ENCODE results near the gene SLC22A31. TPM values are rescaled to one million over a fixed set of nuclear protein-coding genes. Genes with fewer than 3 reads are reported as not detected.

SLC22A31 gene
- total RNA-seq, 6 donors from 2014 or later, result 71.0 to 320 (median 174) TPM

DNA sequence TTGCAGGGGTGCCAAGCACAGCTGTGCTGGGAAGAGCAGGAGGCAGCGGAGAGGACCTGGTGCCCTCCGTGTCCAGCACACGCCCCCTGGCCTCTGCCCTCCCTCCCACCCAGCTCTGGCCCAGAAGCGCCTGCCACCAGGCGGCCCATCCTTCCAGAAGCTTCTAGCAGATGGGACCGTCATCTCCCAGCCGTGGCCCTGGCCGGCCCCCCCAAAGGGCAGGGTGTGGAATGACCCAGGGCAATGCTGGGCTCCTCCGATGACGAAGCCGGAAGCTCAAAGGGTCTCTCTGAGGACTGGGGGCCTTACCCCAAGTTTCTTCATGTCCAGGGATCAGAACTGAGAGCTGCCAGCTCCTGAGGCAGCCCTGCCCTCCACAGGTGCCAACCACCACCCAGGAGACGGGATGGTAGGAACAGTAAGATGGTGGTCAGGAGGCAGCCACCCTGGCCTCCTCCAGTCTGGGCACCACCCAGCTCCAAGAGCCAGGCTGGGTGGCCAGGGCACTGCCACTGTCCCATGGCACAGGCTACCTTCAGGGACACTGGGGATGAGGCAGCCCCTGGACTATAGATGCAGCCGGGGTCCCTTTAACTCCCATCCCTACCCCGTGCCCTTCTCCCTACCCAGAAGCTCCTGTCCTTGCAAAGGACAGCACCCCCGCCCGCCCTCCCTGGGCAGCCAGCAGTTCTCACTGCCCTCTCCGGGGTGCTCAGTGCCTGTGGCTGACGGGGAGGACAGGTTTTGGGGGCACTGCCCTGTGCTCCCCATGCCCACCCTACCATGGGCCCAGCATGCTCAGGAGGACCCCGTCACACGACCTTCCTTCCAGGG, 35.3 kb downstream of the SLC22A31 start:
- Histone ChIP-seq H3K36me3 (no peaks in the 10 kb centered on the region), H3K4me3 (no peak overlapping the region), H3K4me1 (peaks cover 2 to 12% (median 7%) of the 10 kb centered on the region in 4 donors), H3K27me3 (peaks cover 0 to 6% (median 2%) of the 10 kb centered on the region in 4 donors), H3K27ac (no peak overlapping the region), H3K9me3 (no peaks in the 10 kb centered on the region)
- ATAC-seq (ENCODE audit: low FRiP score in 2 of 2) (no peak), DNase-seq (peak in 1 of 2 donors; percentile 67)
- TF ChIP-seq POLR2AphosphoS5 (IDR thresholded peaks at IDR 0.05) (no peak), POLR2A (IDR thresholded peaks at IDR 0.05) (no peak)
- TF ChIP-seq, protein P1, sequence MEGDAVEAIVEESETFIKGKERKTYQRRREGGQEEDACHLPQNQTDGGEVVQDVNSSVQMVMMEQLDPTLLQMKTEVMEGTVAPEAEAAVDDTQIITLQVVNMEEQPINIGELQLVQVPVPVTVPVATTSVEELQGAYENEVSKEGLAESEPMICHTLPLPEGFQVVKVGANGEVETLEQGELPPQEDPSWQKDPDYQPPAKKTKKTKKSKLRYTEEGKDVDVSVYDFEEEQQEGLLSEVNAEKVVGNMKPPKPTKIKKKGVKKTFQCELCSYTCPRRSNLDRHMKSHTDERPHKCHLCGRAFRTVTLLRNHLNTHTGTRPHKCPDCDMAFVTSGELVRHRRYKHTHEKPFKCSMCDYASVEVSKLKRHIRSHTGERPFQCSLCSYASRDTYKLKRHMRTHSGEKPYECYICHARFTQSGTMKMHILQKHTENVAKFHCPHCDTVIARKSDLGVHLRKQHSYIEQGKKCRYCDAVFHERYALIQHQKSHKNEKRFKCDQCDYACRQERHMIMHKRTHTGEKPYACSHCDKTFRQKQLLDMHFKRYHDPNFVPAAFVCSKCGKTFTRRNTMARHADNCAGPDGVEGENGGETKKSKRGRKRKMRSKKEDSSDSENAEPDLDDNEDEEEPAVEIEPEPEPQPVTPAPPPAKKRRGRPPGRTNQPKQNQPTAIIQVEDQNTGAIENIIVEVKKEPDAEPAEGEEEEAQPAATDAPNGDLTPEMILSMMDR (IDR thresholded peaks at IDR 0.05), result no peak
- WGBS, 2 donors, result 76 to 79% methylated on average over 5 to 15 of the region's 20 CpGs

DNA sequence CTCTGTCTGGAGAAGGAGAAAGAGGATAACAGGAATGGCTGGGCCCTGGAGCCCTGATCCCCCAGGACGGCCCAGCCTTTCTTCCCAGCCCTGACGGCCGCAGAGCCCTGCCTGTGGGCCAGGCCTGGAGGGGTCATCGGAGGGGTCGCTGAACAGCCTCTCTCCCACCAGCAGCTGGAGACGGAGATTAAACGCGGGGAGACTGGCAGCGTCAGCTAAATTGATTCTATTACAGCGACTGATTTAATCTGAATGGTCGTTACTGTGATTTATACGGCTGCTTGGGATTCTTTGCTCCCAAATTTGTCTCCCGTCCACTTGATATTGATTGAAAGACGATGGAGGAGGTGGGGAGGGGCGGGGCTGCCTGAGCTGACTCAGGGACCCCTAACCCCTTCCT, 35.9 kb downstream of the SLC22A31 start:
- ATAC-seq (ENCODE audit: low FRiP score in 2 of 2) (no peak), DNase-seq (peak in 1 of 2 donors; percentile 48)
- Histone ChIP-seq H3K27ac (no peak overlapping the region), H3K9me3 (no peaks in the 10 kb centered on the region), H3K4me3 (no peak overlapping the region), H3K36me3 (no peaks in the 10 kb centered on the region), H3K4me1 (peaks cover 2 to 10% (median 7%) of the 10 kb centered on the region in 4 donors), H3K27me3 (peaks cover 0 to 6% (median 2%) of the 10 kb centered on the region in 4 donors)
- WGBS, 2 donors, result 65 to 75% methylated on average over 9 to 15 of the region's 15 CpGs
- TF ChIP-seq EP300 (IDR thresholded peaks at IDR 0.05), result no peak
- TF ChIP-seq, protein P1 (IDR thresholded peaks at IDR 0.05), result no peak
- TF ChIP-seq POLR2A (IDR thresholded peaks at IDR 0.05), result no peak
- no peak for TF ChIP-seq POLR2AphosphoS5 (IDR thresholded peaks at IDR 0.05)

DNA sequence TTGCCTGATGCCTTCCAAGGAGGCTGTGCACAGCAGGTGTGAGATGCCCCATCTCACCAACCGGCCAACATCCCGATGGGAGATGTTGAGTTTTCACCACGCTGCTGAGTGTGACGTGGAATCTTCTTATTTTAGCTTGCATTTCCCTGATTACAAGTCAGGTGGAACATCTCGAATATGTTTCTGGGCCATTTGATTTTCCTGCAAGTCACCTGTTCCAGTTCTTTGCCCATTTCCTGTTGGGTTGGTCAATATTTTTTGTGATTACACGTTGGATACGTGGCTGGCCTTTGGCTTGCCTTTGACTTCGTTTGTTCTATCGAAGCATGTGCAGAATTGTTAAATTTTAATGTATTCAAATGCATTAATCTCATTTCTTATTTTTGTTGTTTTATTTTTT, 37.0 kb downstream of the SLC22A31 start:
- DNase-seq (no peak), ATAC-seq (ENCODE audit: low FRiP score in 2 of 2) (no peak)
- WGBS, 2 donors, result 74 to 81% methylated on average over 9 of the region's 9 CpGs
- Histone ChIP-seq H3K27ac (no peak overlapping the region), H3K4me3 (no peak overlapping the region), H3K9me3 (no peaks in the 10 kb centered on the region), H3K36me3 (no peaks in the 10 kb centered on the region), H3K27me3 (peaks cover 0 to 1% (median under 1%) of the 10 kb centered on the region in 4 donors), H3K4me1 (peaks cover 2 to 10% (median 7%) of the 10 kb centered on the region in 4 donors)
- no peak for TF ChIP-seq EP300 (IDR thresholded peaks at IDR 0.05)
- no peak for TF ChIP-seq POLR2AphosphoS5 (IDR thresholded peaks at IDR 0.05)
- TF ChIP-seq, protein P1 (IDR thresholded peaks at IDR 0.05), result no peak
- TF ChIP-seq POLR2A (IDR thresholded peaks at IDR 0.05), result no peak

DNA sequence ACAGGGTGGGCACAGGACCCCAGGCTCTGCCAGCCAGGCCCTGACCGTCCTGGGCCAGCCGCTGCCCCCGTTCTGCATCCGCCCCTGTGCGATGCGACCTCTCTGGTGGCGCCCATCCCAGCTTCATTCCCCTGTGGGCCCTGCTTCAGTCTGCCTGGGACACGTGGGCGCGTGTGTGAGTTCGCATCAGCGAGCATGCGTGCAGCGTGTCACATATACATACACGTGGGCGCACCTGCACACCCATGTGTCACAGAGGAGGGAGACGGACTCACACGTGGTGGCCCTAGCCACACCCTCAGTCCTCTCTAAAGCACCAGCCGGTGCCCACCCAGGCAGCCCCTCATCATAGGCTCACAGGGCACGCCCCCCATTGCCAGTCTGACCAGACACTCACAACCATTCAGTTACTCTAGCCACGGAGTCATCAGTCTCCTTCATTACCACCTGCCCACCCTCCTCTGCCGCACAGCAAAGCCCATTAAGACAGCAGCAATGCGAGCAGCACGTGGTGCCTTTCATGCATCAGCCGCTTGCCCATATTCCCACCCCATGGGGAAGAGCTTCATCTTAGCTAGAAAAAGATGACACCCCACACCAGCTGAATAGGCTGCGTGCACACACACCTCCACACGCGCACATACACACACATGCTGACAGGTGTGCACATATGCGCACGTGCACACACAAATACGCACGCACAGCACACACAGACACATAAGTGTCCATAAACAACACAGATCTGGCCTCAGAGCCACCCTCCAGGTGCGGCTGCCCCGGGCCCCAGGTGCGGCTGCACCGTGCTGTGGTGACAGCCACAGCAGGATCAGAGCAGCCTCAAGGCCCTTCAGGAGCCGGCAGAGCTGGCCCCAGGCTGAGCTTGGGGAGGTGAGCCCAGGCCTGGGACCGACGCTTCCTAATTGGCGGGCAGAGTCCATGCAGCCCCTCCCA, 38.3 kb downstream of the SLC22A31 start:
- H3K27ac ChIP-seq, result no peak overlapping the region
- no peak for TF ChIP-seq POLR2AphosphoS5 (IDR thresholded peaks at IDR 0.05)
- TF ChIP-seq POLR2A (IDR thresholded peaks at IDR 0.05), result no peak
- TF ChIP-seq EP300 (IDR thresholded peaks at IDR 0.05), result no peak
- TF ChIP-seq, protein P1 (IDR thresholded peaks at IDR 0.05), result no peak
- no peaks in the 10 kb centered on the region for H3K36me3 ChIP-seq
- H3K4me3 ChIP-seq, result no peak overlapping the region
- H3K9me3 ChIP-seq, result no peaks in the 10 kb centered on the region
- ATAC-seq (ENCODE audit: low FRiP score in 2 of 2), result peak in 1 of 2 donors; percentile 23
- H3K4me1 ChIP-seq, result peaks cover 0 to 2% (median under 1%) of the 10 kb centered on the region in 4 donors
- whole genome bisulfite sequencing, 2 donors, result 87 to 92% methylated on average over 29 to 34 of the region's 40 CpGs
- DNase-seq, result peak in 1 of 2 donors; percentile 75
- no peaks in the 10 kb centered on the region for H3K27me3 ChIP-seq
